Nephron progenitor cell (in vitro differentiated cells): ENCODE results near the gene SYTL2.
A peak's percentile ranks its signal among the peaks of the same experiment; 100 is the strongest.

Source experiments
- DNase-seq: peaks from one replicate; pipeline ENCODE4 v3.0.0; 2021
- H3K27ac Mint-ChIP-seq: 2 replicates; pipeline ENCODE4 v1.8.0; 2021; ENCODE audit warnings: mild to moderate bottlenecking, moderate library complexity, mixed read lengths
- H3K27me3 Mint-ChIP-seq: 2 replicates; pipeline ENCODE4 v1.8.0; 2021; ENCODE audit warnings: mild to moderate bottlenecking, low read depth, mixed read lengths; ENCODE audit not compliant: poor library complexity
- H3K36me3 Mint-ChIP-seq: 2 replicates; pipeline ENCODE4 v1.8.0; 2021; ENCODE audit warnings: low read depth, mixed read lengths
- H3K4me1 Mint-ChIP-seq: 2 replicates; pipeline ENCODE4 v1.8.0; 2021; ENCODE audit warnings: mixed read lengths
- H3K4me3 Mint-ChIP-seq: 2 replicates; pipeline ENCODE4 v1.8.0; 2021; ENCODE audit warnings: mild to moderate bottlenecking, moderate library complexity, mixed read lengths
- H3K9me3 Mint-ChIP-seq: 2 replicates; pipeline ENCODE4 v1.8.0; 2021; ENCODE audit warnings: mild to moderate bottlenecking, moderate library complexity, mixed read lengths
- TF ChIP-seq, protein P1 (sequence below): fragments of 200-600 bp; sonication (generic); IDR thresholded peaks from 2 replicates; pipeline ENCODE4 v1.5.0; 2021; ENCODE audit warnings: antibody characterized with exemption

Gene SYTL2

DNA sequence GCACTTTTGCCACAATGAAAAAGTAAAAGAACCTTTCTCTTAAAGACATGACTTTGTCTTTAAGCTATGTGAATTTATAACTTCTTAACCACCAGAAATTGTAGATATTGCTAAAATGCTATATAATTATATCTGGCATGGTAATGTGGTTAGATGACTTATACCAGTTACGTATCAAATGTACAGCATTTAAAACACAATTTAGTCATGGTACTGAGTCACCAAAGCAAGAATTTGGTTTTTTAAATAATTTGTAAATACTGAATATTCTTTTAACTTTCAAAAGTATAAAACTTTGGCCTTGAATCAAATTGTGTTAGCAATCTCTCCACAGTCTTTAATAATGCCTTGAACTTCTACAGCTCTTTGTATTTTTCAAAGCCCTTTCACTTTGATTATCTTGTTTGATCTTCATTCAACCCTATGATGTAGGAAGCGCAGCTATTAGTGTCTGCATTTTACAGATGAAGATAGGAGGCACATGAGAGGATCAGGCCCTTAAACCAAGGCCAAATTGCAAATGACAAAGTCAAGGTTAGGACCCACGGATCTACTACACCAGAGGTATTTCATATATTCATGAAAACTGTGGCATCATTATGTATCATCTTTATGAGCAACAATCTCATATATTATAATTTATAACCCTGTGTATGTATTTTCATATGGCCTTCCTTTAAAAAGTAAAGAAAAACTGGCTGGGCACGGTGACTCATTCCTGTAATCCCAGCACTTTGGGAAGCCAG is 4.4 kb upstream of the SYTL2 start:
- no peak for DNase-seq
- no peaks in the 10 kb centered on the region for H3K36me3 Mint-ChIP-seq
- H3K4me3 Mint-ChIP-seq = no peak overlapping the region
- H3K27ac Mint-ChIP-seq = no peak overlapping the region
- H3K4me1 Mint-ChIP-seq = peaks cover 7% of the 10 kb centered on the region
- no peaks in the 10 kb centered on the region for H3K9me3 Mint-ChIP-seq
- H3K27me3 Mint-ChIP-seq = peaks cover 42% of the 10 kb centered on the region
- TF ChIP-seq, protein P1, sequence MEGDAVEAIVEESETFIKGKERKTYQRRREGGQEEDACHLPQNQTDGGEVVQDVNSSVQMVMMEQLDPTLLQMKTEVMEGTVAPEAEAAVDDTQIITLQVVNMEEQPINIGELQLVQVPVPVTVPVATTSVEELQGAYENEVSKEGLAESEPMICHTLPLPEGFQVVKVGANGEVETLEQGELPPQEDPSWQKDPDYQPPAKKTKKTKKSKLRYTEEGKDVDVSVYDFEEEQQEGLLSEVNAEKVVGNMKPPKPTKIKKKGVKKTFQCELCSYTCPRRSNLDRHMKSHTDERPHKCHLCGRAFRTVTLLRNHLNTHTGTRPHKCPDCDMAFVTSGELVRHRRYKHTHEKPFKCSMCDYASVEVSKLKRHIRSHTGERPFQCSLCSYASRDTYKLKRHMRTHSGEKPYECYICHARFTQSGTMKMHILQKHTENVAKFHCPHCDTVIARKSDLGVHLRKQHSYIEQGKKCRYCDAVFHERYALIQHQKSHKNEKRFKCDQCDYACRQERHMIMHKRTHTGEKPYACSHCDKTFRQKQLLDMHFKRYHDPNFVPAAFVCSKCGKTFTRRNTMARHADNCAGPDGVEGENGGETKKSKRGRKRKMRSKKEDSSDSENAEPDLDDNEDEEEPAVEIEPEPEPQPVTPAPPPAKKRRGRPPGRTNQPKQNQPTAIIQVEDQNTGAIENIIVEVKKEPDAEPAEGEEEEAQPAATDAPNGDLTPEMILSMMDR = no peak

DNA sequence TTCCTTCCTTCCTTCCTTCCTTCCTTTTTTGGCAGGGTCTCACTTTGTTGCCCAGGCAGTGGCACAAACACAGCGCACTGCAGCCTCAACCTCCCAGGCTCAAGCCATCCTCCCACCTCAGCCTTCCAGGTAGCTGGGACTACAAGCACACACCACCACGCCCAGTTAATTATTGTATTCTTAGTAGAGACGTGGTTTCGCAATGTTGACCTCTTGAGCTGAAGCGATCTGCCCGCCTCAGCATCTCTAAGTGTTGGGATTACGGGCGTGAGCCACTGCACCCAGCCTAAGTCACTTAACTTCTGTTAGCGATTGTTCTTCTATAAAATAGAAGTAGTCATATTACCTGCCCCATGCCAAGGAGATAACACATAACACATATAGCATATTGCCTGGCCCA is 2.8 kb upstream of the SYTL2 start:
- H3K4me3 Mint-ChIP-seq = no peak overlapping the region
- no peak overlapping the region for H3K27ac Mint-ChIP-seq
- TF ChIP-seq, protein P1 = no peak
- no peaks in the 10 kb centered on the region for H3K36me3 Mint-ChIP-seq
- H3K27me3 Mint-ChIP-seq = peaks cover 53% of the 10 kb centered on the region
- no peaks in the 10 kb centered on the region for H3K9me3 Mint-ChIP-seq
- no peak for DNase-seq
- peaks cover 24% of the 10 kb centered on the region for H3K4me1 Mint-ChIP-seq

DNA sequence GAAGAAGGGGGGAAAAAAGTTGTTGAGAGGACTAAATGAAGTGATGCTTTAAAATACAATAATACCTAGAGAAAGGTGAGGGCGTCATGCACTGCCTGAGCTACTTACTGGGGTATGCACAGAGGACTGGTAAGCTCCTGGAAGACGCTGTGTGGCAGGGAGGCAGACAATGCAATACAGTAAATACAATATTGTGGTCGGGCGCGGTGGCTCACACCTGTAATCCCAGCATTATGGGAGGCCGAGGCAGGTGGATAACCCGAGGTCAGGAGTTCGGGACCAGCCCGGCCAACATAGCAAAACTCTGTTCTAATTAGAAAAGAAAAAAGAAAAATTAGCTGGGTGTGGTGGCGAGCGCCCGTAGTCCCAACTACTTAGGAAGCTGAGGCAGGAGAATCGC is 683 bp upstream of the SYTL2 start:
- H3K27me3 Mint-ChIP-seq = peaks cover 58% of the 10 kb centered on the region
- TF ChIP-seq, protein P1 = no peak

DNA sequence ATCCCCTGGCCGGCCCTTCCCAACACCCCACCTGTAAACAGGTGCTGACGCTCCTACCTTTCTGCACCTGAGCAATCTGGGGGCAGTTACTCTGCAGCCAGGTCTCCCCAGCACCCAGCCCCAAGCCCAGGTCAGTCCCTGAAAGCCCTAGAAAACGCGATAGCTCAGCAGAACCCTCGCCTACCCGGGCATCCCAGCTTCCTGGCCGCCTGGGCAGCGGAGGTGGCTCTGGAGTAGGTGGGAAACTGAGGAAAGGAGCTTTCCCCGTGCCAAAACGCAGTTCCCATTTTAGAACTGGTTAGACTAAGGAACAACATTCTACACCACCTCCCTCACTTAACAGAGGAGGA is 445 bp downstream of the SYTL2 start:
- peak; percentile 7 for DNase-seq
- H3K9me3 Mint-ChIP-seq = no peaks in the 10 kb centered on the region
- H3K27ac Mint-ChIP-seq = no peak overlapping the region

More for the DNA sequence above, 683 bp upstream of the SYTL2 start:
- peak overlapping the region; percentile 84 for H3K4me3 Mint-ChIP-seq
- H3K36me3 Mint-ChIP-seq = no peaks in the 10 kb centered on the region
- peaks cover 25% of the 10 kb centered on the region for H3K4me1 Mint-ChIP-seq
- DNase-seq = no peak
- no peaks in the 10 kb centered on the region for H3K9me3 Mint-ChIP-seq
- no peak overlapping the region for H3K27ac Mint-ChIP-seq

DNA sequence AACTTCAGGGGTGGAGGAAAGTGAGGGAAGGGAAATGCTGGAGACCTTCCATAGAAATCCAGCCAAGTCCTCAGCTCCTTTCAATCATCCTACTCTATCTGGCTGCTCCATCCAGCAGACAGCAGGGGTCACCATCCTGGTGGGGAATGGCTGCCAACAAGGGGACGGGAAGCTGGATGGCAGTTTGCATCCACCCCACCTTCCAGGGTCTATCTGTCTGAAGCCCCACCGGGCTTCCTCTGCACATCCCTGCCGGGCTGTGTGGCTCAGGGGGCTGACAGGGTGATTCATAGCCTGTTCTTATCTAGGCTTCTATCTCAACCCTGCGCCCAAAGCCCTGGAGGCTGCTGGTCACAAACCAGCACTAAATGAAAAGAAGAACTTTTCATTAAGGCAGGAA is 1.1 kb downstream of the SYTL2 start:
- peak; percentile 33 for DNase-seq
- Mint-ChIP-seq H3K36me3 (no peaks in the 10 kb centered on the region), H3K27me3 (peaks cover 63% of the 10 kb centered on the region), H3K9me3 (no peaks in the 10 kb centered on the region), H3K4me1 (peaks cover 25% of the 10 kb centered on the region), H3K4me3 (peak overlapping the region; percentile 81), H3K27ac (no peak overlapping the region)
- TF ChIP-seq, protein P1 = no peak

More for the DNA sequence above, 445 bp downstream of the SYTL2 start:
- Mint-ChIP-seq H3K27me3 (peaks cover 63% of the 10 kb centered on the region), H3K36me3 (no peaks in the 10 kb centered on the region), H3K4me1 (peaks cover 25% of the 10 kb centered on the region), H3K4me3 (peak overlapping the region; percentile 81)
- TF ChIP-seq, protein P1 = no peak

DNA sequence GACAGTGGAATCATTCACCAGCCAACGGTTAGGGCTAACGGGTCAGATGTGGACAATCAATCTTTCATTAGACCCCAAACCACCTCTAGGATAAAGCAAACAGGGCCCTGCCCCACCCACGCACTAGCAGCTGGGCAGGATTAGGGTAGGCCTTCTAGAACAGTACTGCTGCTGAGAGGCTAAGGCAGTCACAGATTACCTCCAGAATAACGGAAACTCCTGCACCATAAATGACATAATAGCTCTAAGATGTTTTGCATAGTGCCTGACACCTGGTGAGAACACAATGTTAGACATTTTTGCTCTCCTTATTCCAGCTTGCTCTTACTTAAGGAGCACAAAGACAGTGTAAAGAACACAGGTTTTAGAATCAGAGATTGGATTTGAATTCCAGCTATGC is 1.8 kb downstream of the SYTL2 start:
- H3K27me3 Mint-ChIP-seq = peaks cover 58% of the 10 kb centered on the region
- H3K36me3 Mint-ChIP-seq = no peaks in the 10 kb centered on the region
- peaks cover 25% of the 10 kb centered on the region for H3K4me1 Mint-ChIP-seq
- no peaks in the 10 kb centered on the region for H3K9me3 Mint-ChIP-seq
- TF ChIP-seq, protein P1 = no peak
- DNase-seq = no peak
- H3K4me3 Mint-ChIP-seq = no peak overlapping the region
- no peak overlapping the region for H3K27ac Mint-ChIP-seq
